GM21737 (cell line): ENCODE data around the gene SLC35G6.

ENCODE experiments used
- ATAC-seq: cut with Tn5 transposase; IDR thresholded peaks from one replicate; pipeline ENCODE4 v1.9.1; 2021; ENCODE audit warnings: mild to moderate bottlenecking, moderate library complexity; ENCODE audit not compliant: unreplicated experiment

Gene SLC35G6

DNA sequence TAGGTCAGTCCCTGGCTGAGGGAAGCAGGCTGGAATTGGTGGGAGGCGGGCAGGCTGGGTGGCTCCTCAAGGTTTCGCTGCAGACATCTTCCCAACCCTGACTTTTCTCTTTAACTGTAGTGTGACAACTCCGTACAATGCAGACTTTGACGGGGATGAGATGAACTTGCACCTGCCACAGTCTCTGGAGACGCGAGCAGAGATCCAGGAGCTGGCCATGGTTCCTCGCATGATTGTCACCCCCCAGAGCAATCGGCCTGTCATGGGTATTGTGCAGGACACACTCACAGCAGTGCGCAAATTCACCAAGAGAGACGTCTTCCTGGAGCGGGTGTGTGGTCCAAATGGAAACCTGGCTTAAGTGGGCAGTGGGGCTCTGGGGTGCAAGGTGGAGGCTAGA lies 17.9 kb downstream of the SLC35G6 start:
- ATAC-seq: no peak

DNA sequence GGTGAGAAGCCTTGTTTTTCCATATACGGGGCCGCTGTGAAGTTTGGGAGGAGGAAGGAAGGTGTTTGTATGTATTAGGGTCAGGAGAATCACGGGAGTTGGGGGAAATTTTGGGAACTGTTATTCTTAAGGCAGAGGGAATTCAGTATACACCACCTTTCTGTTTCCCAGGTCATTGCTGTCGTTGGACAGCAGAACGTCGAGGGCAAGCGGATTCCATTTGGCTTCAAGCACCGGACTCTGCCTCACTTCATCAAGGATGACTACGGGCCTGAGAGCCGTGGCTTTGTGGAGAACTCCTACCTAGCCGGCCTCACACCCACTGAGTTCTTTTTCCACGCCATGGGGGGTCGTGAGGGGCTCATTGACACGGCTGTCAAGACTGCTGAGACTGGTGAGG lies 20.5 kb downstream of the SLC35G6 start:
- ATAC-seq: no peak

GRCh38 chr17:7502171-7502847 lies 21.1 kb downstream of the SLC35G6 start:
- no peak for ATAC-seq

DNA sequence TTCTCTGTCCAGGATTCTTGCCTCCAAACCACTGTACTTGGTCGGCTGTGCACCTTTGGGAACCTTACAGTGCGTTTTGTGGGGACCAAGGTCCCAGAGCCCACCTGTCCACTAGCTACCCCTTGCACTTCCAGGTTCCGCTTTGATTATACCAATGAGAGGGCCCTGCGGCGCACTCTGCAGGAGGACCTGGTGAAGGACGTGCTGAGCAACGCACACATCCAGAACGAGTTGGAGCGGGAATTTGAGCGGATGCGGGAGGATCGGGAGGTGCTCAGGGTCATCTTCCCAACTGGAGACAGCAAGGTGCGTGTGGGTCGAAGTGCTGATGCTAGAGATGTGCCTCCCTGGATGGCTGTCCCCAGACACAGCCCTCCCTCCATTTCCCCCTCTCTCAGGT lies 21.7 kb downstream of the SLC35G6 start:
- ATAC-seq: no peak

DNA sequence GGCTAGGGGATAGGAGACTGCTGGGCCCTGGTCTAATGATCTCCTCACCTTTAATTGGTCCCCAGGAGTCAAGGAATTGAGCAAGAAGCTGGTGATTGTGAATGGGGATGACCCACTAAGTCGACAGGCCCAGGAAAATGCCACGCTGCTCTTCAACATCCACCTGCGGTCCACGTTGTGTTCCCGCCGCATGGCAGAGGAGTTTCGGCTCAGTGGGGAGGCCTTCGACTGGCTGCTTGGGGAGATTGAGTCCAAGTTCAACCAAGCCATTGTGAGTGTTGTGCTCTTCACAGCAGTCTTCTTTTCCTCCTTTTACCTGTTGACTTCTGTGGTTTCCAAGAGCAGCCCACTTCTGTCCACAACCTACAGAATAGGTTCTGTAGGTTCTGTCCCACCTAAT lies 22.3 kb downstream of the SLC35G6 start:
- no peak for ATAC-seq

GRCh38 chr17:7508145-7508544 lies 26.9 kb downstream of the SLC35G6 start:
- ATAC-seq: no peak

DNA sequence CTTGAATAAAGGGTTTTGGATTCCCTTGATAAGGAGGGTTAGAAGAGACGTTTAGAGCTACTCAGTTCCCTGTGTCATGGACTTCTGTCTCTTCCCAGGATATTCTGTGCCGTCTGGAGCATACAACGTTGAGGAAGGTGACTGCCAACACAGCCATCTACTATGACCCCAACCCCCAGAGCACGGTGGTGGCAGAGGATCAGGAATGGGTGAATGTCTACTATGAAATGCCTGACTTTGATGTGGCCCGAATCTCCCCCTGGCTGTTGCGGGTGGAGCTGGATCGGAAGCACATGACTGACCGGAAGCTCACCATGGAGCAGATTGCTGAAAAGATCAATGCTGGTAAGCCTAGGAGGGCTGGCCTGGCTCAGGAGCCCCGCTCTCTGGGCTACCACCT lies 27.6 kb downstream of the SLC35G6 start:
- no peak for ATAC-seq

DNA sequence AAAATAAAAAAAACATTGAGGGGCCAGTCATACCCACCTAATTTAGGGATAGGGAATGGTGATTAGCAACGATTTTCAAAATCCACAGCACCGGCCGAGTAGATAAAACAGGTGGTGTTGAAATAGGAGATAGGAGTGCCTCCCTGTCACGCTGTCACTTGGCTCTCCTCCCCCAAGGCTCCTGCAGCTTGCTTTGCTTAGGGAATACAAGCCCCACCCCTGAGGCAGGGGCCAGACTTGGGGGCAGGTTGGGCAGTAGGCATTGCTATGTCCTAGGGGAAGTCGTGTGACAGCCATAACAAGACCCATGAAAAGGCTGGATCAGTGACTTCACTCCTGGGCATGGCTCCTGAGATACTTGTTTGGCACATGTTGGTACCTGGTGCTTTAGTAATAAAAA lies 28.7 kb downstream of the SLC35G6 start:
- ATAC-seq: no peak

DNA sequence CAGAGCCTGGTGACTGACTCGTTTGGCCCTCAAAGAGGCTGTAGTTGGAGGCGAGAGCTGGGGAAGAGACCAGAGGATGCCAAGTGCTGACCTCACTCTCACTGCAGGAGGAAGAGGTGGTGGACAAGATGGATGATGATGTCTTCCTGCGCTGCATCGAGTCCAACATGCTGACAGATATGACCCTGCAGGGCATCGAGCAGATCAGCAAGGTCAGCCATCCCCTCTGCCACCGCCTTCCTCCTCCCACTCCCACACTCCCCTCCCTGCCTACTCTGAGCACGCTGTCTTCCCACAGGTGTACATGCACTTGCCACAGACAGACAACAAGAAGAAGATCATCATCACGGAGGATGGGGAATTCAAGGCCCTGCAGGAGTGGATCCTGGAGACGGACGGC lies 29.9 kb downstream of the SLC35G6 start:
- ATAC-seq: no peak

DNA sequence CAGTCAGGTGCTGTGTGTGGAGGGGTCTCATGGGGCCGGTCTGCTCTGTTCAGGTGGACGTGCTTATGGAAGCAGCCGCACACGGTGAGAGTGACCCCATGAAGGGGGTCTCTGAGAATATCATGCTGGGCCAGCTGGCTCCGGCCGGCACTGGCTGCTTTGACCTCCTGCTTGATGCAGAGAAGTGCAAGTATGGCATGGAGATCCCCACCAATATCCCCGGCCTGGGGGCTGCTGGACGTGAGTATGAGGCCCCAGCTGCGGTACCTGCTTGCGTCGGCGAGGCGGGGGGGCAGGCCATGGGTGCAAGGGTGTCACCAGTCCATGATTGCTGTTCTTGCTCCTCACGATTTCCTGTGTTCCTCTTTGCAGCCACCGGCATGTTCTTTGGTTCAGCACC lies 30.9 kb downstream of the SLC35G6 start:
- ATAC-seq: no peak

DNA sequence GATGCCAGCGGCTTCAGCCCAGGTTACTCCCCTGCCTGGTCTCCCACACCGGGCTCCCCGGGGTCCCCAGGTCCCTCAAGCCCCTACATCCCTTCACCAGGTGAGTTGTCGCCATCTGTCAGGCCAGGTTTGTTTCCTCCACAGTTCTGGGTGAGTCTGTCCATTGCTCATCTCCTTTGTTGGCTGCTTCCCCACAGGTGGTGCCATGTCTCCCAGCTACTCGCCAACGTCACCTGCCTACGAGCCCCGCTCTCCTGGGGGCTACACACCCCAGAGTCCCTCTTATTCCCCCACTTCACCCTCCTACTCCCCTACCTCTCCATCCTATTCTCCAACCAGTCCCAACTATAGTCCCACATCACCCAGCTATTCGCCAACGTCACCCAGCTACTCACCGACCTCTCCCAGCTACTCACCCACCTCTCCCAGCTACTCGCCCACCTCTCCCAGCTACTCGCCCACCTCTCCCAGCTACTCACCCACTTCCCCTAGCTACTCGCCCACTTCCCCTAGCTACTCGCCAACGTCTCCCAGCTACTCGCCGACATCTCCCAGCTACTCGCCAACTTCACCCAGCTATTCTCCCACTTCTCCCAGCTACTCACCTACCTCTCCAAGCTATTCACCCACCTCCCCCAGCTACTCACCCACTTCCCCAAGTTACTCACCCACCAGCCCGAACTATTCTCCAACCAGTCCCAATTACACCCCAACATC lies 31.7 kb downstream of the SLC35G6 start:
- ATAC-seq: no peak

GRCh38 chr17:7513850-7514419 lies 32.7 kb downstream of the SLC35G6 start:
- no peak for ATAC-seq

DNA sequence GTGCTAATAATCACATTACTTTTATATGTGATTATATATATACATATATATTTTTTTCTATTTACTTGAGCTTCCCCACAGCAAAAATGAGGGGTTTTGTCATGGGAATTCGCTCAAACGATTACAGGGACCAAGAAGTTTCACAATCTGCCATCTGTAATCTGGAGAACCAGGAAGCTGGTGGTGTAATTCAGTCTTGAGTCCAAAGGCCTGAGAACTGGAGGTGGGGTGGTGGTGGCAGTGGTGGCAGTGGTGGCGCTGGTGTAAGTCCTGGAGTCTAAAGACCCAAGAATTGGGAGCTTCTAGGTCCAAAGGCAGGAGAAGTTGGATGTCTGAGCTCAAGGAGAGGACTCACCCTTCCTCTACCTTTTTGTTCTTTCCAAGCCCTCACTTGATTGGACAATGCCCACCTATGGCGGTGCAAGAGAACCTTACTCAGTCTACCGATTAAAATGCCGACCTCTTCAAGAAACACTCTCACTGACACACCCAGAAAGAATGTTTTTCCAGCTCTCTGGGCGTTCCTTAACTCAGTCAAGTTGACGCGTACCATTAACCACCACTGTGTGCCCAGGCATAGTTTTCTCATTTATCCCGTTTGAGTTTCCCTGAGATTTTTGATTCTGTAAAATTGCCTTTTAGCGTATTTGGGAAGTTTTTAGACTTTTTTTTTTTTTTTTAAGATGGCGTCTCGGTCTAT lies 34.8 kb downstream of the SLC35G6 start:
- ATAC-seq: no peak

- ATAC-seq: no peak
Measured at GRCh38 chr17:7523033-7523432, 41.8 kb downstream of the SLC35G6 start.

- no peak for ATAC-seq
Measured at GRCh38 chr17:7528842-7529241, 47.6 kb downstream of the SLC35G6 start.

GRCh38 chr17:7530023-7530900 lies 49.0 kb downstream of the SLC35G6 start:
- ATAC-seq: no peak
